Stimulated activated naive CD8-positive, alpha-beta T cell treated with anti-CD3 and anti-CD28 coated beads, Interleukin-15, amount 100 ng/mL, for 72 hours (primary cell): ENCODE measurements around the gene GET3.
"Not testable (repeated sequence)": the region's sequence is repeated elsewhere in the genome, so short reads cannot be mapped to it uniquely, and the experiment has no call there.

Source experiments
- ATAC-seq: fragments of 150-1000 bp; cut with Tn5 transposase; 2 replicates; pipeline ENCODE4 v1.10.0; 2021; ENCODE audit warnings: mild to moderate bottlenecking, moderate library complexity
- DNase-seq, 2 donors: peaks; one replicate each; pipeline ENCODE4 v3.0.0; 2021 to 2022
- H3K27ac Mint-ChIP-seq, 2 donors: one replicate each; pipeline ENCODE4 v1.8.0; 2022; ENCODE audit warnings: mild to moderate bottlenecking in 2 of 2, mixed read lengths in 2 of 2, moderate library complexity in 2 of 2
- H3K27me3 Mint-ChIP-seq: one replicate; pipeline ENCODE4 v1.8.0; 2022; ENCODE audit warnings: mixed read lengths
- H3K4me1 Mint-ChIP-seq: one replicate; pipeline ENCODE4 v1.8.0; 2022; ENCODE audit warnings: mild to moderate bottlenecking, mixed read lengths
- H3K4me3 Mint-ChIP-seq, 2 donors: one replicate each; pipeline ENCODE4 v1.8.0; 2022; ENCODE audit warnings: mild to moderate bottlenecking in 2 of 2, mixed read lengths in 2 of 2, moderate library complexity in 1 of 2
- H3K9me3 Mint-ChIP-seq, 2 donors: one replicate each; pipeline ENCODE4 v1.8.0; 2022; ENCODE audit warnings: mixed read lengths in 2 of 2

GET3 gene

GRCh38 chr19:12796146-12797071, 59.1 kb downstream of the GET3 start:
- peak; percentile 70 to 74 for DNase-seq
- H3K27me3 Mint-ChIP-seq = no peaks in the 10 kb centered on the region
- no peak for ATAC-seq
- H3K27ac Mint-ChIP-seq = no peak overlapping the region
- no peaks in the 10 kb centered on the region for H3K9me3 Mint-ChIP-seq
- peaks cover 47% of the 10 kb centered on the region for H3K4me1 Mint-ChIP-seq
- H3K4me3 Mint-ChIP-seq = peak overlapping the region; percentile 79 to 91

- ATAC-seq (no peak), DNase-seq (no peak)
- Mint-ChIP-seq H3K4me3 (no peak overlapping the region), H3K27ac (peak overlapping the region in 1 of 2 donors; percentile 40), H3K9me3 (no peaks in the 10 kb centered on the region), H3K27me3 (no peaks in the 10 kb centered on the region), H3K4me1 (peaks cover 50% of the 10 kb centered on the region)
Observed at GRCh38 chr19:12797141-12797587, 59.9 kb downstream of the GET3 start.

- not testable (repeated sequence) for H3K9me3 Mint-ChIP-seq, H3K27ac Mint-ChIP-seq, DNase-seq, H3K27me3 Mint-ChIP-seq, H3K4me3 Mint-ChIP-seq, ATAC-seq
- peaks cover 54% of the 10 kb centered on the region for H3K4me1 Mint-ChIP-seq
Observed at GRCh38 chr19:12797607-12798006, 60.3 kb downstream of the GET3 start.
